NCI-H2171 (cell line): ENCODE results near the gene DMBT1.
"Not testable (repeated sequence)": the region's sequence is repeated elsewhere in the genome, so short reads cannot be mapped to it uniquely, and the experiment has no call there.

Experiments used
- DNase-seq: peaks from one replicate; lab custom pipeline; 2025; lab: John Stamatoyannopoulos, UW

The DMBT1 gene

DNA sequence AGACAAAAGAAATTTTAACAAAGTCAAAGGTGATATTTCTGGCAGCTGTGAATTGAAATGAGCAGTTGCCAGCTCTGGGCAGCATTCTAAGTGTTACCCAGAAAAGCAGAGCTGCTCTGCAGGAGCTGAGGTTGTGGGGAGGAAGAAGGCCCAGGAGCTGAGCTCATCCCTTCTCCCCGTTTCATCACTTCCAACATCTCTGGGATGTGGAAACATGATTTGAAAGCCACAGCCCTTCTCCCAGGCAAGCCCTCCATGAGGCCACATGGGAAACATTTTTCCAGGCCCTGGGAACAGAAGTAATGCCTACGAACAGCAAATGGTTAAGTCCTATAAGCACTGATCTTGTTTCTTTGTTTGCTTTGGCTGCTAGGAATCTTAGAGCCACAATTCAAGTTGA, 10.9 kb upstream of the DMBT1 start:
- no peak for DNase-seq

DNA sequence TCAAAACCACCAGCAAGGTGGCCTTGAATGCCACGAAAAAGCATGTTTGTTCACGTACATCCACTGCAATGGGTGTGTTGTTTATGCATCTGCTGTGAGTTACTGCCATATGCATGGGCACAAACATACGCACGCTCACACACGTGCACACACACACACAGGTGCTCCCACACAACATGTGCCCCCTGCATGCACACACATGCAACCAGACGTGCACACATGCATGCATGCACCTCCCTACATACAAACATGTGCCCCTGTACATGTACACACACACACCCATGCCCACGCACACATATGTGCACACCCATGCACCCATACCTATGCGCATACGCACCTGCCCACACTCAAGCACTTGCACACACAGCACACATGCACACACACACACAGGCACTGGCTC, 10.1 kb upstream of the DMBT1 start:
- DNase-seq: no peak

DNA sequence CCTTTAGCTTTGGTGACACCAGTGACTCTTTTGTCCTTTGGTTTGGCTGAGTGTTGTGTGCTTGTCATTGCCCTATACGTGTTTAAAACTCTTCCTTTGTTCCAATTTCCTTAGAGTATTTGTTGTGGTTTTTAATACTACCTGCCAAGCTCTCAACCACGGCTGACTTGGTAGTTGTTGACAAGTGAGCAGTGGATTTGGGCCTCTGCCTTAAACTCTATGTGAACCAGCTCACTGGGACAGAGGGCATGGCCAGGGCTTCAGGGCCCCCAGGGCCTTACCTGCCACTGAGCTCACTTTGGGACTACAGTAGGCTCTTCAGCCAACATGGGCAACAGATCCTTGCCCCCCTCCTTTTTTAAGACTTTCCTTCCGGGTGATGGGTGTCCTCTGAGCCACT, 9.6 kb upstream of the DMBT1 start:
- DNase-seq: no peak

DNA sequence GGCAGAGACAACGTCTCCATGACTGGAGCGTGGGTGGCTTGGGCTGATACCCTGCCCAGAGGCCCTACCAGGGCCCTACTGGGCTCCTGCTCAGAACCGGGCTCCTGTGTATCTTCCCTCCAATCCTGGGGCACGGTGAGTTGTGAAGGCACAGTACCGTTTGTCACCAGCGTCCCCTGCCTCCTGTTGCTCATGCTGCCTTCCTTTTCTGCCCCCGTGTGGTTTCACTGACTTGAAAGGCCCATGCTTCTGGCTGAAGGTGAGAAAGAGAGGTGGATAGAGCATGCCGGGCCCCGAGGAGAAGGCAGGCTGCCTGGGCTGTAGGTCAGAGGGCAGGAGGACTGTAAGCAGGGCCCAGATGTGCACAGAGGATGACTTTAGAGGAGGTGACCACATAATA, 9.1 kb upstream of the DMBT1 start:
- DNase-seq: no peak

DNA sequence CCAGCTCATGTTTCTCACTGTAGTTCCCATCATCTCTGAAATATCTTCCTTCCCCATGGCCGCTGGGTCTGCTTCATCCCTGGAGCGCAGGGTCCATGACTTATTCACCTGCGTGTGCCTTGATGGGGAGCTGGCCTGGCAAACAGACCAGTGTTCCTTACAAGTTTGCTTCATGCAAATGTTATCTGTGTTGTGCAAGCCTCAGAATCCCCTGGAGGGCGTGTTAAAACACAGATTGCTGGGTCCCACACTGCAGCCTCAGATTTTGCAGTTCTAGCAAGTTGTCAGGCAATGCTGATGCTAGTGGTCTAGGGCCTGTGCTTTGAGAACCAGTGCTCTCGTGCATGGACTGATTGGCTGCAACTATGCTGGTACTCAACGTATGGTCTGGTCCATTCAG, 7.2 kb upstream of the DMBT1 start:
- no peak for DNase-seq

DNA sequence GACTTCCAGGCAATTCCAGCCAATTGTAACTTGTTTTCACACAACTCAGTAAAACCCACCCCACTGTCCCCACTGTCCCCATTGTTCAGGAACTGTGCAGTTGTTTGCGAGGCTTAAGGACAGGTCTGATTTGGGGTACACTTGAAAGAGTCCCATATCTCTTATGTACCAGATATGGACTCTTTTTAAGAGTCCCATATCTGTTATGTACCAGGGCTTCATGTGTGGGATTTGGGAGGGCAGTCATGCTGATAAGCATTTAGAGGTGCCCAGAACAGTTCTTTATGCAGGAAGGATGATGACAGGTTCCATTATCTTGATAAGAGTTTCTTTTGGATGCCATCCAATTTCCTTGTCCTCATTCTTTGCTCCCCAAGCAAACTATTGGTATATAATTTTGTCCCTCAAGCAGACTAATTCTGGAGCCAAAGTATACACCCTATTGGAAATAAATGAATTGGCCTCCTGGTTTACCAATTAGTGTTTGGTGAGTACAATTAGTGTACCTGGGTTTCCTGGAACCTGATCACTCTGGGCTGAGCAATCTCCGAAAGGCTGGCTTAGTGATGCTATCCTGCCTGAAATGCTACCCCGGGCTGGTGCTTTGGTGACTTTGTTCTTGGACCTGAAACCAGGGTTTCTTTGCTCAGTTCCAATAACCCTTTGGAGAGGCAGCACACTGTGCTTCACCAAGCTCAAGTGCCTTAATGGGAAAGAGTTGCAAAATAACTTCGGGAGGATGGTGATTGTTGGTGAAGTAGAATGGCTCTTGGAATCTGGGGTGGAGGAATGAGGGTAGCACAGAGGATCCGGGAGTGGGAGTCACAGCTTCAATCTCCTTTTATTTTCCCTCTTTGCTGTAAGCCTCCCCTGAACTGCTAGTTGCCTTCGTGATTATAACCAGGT, 6.2 kb upstream of the DMBT1 start:
- no peak for DNase-seq

DNA sequence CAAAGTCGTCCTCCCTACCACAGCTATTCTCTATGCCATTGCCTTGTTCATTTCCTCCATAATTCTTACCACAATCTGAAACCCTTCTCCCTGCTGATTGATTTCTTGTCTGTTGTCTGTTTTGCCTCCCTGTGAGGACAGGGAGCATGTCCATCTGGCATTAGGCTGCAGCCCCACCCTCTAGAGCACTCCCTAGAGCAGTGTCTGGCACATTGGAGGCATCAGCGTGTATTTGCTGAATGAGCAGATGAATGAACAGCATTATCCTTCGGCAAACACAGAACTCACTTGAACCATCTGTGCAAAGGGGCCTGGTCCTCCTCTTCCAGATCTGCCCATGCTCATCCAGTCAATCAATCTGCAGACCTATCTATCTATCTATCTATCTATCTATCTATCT, 5.1 kb upstream of the DMBT1 start:
- peak; percentile 51 for DNase-seq

DNA sequence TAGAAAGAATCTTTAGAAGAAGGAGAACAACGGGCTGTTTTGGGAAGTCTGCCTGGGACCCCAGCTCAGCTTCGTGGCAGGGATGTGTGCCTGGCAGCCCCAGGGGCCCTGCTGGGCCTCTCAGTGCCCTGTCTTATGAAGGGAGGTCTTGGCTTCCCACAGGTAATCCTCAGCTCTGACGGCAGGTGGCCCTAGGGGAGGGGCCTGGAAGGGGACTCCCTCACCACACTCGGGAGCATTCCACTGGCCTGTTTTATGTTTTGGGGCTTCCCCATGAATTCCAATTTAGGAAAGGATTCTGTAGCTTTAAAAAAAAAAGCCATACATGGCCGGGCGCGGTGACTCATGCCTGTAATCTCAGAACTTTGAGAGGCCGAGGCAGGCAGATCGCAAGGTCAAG, 3.0 kb upstream of the DMBT1 start:
- DNase-seq: no peak

DNA sequence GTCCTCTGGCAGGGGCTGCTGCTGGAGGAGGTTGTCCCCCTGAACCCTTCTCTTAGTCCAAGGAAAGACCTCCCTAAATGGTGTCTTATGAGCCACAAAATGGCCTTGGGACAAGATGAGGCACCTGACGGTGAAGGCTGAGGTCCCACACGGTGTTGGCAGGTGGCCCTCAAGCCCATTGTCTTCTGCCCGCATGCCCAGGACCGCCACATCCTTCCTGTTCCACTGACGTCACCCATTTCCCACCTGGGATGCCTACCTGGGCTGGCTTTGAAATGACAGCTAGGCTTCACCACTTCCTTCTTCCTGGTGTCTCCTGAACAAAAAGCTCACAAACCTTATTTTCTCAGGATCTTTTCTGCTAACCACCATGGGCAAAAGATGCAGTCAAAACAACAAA, 2.1 kb upstream of the DMBT1 start:
- DNase-seq: no peak

DNA sequence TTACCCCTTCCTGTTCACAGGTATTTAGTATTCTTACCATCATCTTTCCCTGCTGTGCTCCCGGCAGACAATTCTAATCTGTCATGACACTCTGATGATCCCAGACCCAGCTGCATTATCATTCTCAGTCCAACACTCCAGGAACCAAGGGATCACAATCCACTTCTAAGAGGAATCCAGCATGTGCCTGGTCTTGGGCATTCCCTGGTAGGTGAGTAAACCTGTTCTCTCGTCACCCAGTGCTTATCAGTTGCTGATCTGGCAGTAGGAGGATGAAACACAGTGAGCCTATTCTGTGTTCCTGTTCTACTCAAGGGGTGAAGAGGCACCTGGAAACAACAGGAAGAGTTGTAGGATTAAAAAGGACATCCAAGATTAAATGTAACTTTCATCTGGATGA, 1.3 kb upstream of the DMBT1 start:
- DNase-seq: no peak

DNA sequence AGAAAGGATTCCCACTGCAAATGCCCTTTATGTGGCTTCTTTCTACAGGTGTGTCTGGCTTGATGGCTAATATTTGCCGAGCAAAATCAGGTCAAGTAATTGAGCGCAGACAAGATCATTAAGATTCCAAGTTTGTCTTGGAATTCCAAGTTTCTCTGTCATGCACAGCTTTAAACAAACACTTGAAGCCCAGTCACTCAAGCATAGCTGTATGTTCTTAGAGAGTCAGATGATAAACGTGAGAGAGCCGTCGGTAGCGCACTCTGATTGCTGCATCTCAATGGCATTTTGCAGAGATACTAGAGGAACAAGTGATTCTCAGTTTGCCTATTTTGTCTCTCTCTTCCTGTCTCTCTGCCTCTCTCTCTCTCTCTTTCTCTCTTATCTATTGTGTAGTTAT, 658 bp downstream of the DMBT1 start:
- no peak for DNase-seq

DNA sequence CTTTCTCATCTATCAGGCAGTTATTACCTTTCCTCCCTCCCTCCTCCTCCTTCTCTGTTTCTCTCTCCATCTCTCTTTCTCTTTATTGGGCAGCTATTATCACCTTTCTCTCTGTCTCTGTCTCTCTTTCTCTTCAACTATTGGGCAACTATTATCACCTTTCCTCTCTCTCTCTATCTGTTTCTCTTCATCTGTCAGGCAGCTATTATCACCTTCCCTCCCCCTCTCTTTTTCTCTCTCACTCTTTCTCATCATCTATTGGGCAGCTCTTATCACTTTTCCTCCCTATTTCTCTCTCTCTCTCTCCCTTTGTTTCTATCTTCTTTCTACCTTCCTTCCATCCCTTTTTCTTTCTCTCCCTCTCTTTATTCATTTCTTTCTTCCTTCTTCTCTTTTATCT, 1.2 kb downstream of the DMBT1 start:
- DNase-seq: no peak

DNA sequence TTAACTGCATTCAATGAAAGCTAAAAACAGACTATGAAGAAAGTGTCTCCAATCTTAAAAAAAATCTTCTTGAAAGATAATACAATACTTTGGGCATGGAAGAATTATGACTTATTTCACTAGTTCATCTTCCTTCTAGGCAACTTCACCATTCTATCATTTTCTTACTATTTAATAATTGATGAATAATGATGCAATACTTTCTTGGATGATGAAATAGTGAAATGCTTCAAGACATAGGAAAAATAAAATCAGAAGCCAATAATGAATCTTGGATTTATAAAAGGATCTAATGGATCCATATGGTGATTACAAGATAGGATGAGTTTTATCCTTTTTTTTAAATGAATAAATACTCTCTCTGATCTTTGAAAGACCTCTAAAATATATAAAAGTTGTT, 4.4 kb downstream of the DMBT1 start:
- no peak for DNase-seq

DNA sequence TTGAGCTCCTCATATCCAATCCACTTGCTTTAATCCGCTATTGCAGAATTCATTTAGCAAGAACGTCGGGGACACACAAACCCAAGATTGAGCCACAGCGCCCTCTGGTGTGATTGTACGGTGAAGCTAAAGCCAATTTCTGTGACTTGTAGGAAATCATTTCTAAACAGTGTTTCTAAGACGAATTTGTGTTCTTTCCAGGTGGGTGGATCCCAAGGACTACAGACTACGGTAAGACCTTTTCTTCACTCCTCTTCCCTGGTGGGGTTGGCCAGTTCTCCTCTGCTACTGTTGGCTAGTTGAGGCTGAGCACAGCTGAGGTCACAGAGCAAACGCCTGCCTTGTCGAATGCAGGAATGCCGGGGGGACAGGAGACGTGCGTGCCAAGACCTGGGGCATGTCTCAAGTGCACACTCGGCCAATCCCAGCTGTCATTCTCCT, 5.2 kb downstream of the DMBT1 start:
- peak; percentile 16 for DNase-seq

DNA sequence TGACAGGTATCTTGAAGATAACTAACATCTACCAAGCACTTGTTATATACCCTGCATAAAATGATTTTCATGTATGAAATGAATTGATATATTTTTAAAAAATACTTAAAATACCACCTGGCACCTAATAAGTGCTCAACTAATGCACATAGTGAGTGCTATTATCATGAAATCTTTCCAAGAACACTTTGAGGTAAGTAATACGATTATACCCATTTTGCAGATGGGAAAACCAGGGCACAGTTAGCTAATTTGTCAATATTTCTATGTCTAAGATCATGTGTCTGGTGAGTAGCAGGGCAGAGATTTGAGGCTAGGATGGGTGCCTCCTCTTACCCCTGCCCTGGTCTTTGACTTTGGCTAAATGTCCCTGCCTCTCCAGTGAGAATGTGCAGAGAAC, 6.1 kb downstream of the DMBT1 start:
- DNase-seq: no peak

DNA sequence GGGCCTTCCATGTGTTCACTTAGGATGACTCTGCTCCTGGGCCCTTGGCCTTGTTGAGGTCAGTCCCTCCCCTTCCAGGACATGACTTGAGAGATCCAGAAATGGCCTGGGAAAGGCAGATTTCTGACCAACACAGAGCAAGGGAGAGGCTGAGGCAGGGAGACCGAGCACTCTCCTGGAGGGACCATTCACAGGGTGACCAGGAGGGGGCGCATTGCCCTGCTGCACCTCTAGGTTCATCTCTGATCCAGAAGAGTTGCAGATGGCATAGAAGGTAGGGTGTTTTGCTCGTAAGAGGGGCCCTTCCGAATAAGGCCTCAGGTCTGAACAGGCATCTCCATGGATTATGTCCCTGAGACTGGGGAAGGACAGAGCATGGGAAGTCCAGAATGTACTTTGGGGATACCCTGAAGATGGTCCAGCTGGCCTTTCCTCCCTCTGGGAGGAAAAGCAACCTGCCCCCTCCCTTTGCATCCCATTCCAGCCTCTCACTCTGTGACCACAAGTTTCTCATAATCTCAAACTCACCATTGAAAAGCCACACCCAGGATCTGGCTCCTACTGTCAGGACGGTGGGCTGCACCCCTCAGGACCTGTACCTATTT, 6.6 kb downstream of the DMBT1 start:
- DNase-seq: no peak

DNA sequence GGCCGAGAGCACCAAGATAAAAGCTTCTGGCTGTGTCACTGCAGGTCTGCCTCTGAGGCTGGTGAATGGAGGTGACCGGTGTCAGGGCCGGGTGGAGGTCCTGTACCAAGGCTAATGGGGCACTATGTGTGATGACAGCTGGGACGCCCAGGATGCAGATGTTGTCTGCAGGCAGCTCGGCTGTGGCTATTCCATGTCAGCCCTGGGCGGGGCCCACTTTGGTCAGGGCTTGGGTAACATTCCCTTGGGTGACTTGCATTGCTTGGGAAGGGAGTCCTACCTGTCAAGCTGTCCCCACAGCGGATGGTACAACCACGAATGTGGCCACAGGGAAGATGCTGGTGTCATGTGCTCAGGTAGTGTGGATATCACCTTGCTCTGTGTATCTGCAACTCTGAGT, 8.0 kb downstream of the DMBT1 start:
- DNase-seq: no peak

DNA sequence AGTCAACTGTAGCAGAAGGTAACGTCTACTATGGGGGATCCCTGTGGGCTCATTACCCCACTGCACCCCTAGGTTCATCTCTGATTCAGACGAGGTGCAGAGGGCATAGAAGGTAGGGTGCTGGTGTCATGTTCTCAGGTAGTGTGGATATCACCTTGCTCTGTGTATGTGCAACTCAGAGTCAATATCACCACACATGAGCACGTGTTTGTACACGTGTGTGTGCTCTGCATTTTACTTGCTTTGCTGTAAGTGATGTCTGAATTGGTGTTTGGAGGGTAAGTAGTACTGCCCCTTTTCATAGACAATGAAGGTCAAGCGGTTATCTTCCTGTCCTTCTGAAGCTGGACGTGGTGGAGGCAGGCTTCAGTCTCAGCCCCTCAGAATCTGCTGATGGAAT, 10.4 kb downstream of the DMBT1 start:
- DNase-seq: no peak

DNA sequence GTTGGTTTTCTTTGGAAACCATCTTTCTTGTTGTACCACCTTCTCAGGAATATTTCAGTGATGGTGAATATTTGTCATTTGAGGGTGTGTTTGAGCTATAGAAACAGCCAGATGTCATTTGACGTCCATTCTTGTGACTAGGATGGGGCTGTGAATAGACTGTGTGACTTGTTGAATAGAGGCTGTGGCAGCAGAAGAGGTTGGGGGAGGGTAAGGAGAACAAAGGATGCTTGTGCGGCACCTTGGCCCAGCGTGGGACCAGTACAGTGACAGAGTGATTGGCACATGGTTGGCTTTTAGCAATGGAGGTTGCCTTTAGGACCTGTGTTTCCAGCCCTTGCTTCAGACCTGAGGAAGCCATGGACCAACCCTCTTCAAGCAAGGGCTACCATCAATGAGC, 11.3 kb downstream of the DMBT1 start:
- DNase-seq: no peak

DNA sequence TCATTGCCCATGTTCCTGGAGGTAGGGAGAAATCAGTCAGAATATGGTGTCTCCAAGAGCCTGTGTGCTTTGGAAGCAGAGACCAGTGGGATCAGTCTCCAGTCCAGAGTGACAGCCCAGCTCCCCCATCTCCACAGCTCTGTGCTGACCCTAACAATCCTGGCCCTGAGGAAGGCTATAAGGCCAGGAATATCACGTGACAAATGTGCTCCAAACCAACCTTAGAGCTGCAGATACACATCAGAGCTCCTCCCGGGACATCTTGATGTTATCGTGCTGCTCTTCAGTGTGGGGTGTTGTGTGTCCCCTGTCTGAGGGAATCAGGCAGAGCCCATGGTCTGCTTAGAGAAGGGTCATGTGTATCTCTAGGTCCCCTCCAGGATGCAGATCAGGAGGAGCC, 15.2 kb downstream of the DMBT1 start:
- no peak for DNase-seq

DNA sequence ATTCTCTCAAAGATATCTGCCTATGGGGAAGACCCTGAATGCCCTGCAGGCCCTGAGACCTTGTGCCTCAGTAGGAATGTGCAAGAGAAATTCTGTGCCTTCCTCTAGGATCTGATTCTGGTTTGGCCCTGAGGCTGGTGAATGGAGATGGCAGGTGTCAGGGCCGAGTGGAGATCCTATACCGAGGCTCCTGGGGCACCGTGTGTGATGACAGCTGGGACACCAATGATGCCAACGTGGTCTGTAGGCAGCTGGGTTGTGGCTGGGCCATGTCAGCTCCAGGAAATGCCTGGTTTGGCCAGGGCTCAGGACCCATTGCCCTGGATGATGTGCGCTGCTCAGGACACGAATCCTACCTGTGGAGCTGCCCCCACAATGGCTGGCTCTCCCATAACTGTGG, 15.7 kb downstream of the DMBT1 start:
- DNase-seq: no peak

DNA sequence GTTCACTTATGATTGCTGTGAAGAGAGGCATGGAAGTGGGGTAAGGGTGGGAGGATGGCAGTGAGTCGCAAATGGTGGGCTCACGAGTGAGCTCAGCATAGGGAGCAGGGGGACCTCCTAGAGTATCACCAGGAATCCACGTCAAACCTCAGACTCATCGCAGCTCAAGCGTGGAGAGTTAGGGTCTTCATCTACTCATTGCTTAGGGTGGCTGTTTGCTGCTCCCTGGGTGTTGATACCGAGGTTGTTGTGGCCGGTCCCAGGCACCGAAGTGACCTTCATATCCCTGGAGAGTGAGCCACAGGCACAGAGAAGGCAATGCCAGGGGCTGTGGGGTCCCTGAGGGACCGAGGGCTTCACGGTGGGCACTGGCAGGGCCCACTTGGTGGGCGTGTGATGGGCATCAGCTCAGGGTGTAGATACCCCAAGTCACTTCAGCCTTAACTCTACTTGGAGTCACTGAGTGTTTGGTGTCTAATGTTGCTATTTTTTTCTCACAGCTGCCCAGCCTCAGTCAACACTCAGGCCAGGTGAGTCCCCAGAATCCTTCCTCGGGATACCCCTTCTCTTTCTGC, 16.8 kb downstream of the DMBT1 start:
- DNase-seq: no peak

DNA sequence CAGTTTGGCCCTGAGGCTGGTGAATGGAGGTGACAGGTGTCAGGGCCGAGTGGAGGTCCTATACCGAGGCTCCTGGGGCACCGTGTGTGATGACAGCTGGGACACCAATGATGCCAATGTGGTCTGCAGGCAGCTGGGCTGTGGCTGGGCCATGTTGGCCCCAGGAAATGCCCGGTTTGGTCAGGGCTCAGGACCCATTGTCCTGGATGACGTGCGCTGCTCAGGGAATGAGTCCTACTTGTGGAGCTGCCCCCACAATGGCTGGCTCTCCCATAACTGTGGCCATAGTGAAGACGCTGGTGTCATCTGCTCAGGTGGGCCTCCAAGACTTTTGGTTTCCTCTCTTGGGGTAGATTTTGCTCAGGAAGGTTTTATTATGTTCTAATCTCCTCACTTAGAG, 25.5 kb downstream of the DMBT1 start:
- DNase-seq: not testable (repeated sequence)
